ENCODE results near the gene RABGAP1. TPM values are rescaled to one million over a fixed set of nuclear protein-coding genes. Genes with fewer than 3 reads are reported as not detected.

RABGAP1 gene
- total RNA-seq, 2 experiments from 2014 or later, result 19.7 to 21.3 TPM

DNA sequence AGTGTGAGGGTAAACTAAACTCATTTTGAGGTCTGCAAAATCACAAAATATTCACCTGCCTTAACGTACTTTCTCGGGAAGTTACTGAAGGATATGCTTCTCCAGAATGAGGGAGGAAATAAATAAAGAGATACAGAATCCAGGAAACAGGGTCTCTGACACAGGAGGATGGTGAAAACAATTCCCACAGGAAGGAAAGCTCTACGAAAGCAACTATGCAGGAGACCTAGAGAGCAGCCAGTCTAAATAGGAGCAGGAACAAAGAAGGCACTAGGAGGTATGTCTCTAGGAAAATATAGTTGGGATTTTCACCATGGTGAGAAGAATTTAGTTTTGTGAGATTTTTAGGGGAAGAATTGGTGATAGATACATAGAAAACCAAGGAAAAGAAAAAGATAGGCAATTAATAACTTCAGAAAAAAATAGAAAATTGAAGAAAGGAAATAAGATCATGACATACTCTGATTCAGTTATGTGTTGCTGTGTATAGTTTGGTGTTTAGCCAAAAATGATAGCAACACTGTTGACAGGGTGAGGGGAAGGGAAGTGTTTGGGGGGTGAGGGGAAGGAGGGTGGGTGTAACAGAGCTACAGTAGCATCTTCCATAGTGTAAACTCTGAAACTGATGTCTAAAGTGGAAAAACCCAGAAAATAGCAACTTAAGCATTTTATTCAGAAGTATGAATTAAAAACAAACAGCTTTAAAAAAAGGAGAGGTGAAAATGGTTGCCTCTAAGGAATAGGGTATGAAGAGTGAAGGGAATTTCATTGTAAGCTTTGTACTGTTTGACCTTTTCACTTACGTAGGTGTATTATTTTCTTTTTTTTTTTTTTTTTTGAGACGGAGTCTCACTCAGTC lies 102.5 kb downstream of the RABGAP1 start:
- no peaks in the 10 kb centered on the region for H3K27me3 Mint-ChIP-seq (ENCODE audit: low read depth)
- CTCF ChIA-PET, result no interaction called here
- DNase-seq, result no peak
- intact Hi-C loops (cut with micrococcal nuclease), result no loop called here
- H3K27ac Mint-ChIP-seq, result no peak overlapping the region
- H3K9me3 Mint-ChIP-seq, result peaks cover 2% of the 10 kb centered on the region
- H3K4me3 Mint-ChIP-seq, result no peak overlapping the region
- H3K36me3 Mint-ChIP-seq (ENCODE audit: low read depth), result peaks cover 10% of the 10 kb centered on the region
- H3K4me1 Mint-ChIP-seq (ENCODE audit: low read depth), result no peaks in the 10 kb centered on the region

DNA sequence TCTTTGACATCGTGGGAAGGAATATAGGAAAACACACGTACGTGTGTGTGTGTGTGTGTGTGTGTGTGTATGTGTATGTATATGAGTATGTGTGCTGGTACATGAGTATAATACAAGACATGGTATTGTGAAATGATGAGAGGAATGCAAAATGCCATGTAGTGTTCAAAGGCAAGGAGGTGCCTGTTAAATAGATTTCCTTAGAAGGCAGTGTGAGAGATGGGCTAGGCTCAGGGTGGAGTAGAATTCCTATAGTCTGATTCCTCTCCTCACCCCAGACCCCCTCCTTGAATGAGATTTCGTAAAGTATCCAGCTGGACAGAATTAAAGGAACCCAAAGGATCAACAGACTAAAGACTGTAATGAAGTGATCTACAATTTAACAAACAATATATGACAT lies 103.8 kb downstream of the RABGAP1 start:
- H3K36me3 Mint-ChIP-seq (ENCODE audit: low read depth), result peaks cover 10% of the 10 kb centered on the region
- no peaks in the 10 kb centered on the region for H3K27me3 Mint-ChIP-seq (ENCODE audit: low read depth)
- peaks cover 2% of the 10 kb centered on the region for H3K9me3 Mint-ChIP-seq
- CTCF ChIA-PET, result no interaction called here
- DNase-seq, result no peak
- no peak overlapping the region for H3K27ac Mint-ChIP-seq
- intact Hi-C loops (cut with micrococcal nuclease), result no loop called here
- no peaks in the 10 kb centered on the region for H3K4me1 Mint-ChIP-seq (ENCODE audit: low read depth)
- H3K4me3 Mint-ChIP-seq, result no peak overlapping the region

DNA sequence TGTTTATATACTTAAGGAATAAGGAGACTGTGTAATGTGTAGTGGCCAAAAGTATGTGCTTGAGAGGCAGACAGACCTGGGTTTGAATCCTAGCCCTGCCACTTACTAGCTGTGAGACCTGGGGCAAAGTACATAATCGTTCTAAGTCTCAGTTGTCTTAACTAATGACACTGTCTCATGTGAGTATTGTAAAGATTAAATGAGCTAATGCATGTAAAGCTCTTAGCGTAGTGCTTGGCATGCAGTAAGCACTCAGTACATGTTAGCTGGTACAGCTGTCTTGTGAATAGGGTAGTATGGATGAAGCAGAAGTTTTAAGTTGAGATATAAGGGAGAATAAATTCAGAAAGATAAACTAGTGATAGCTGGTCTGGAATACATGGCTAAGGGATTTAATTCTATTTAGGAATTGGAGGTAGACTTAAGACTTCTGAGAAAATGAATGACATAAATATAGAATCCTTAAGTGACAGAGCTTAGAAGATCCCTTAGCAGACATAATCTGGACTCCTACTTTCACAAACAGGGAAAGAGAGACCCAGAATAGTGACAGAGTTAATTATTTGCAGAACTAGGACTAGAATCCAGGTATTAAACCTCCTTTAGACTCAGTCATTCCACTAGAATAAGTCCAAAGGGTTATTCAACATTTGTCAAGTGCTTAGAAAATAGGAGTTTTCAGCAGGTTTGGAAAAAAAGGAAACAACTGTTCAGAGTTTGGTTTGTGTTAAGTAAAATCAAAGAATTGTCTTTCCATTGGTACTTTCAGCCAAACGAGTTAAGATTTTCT lies 105.8 kb downstream of the RABGAP1 start:
- intact Hi-C loops (cut with micrococcal nuclease), result no loop called here
- no peak overlapping the region for H3K4me3 Mint-ChIP-seq
- no peak overlapping the region for H3K27ac Mint-ChIP-seq
- CTCF ChIA-PET, result interaction anchor here (0.6 kb wide), 1 partner anchor 145 kb away, joined by 3 read pairs; no protein-coding TSS in a partner anchor
- peaks cover 2% of the 10 kb centered on the region for H3K9me3 Mint-ChIP-seq
- H3K36me3 Mint-ChIP-seq (ENCODE audit: low read depth), result peaks cover 8% of the 10 kb centered on the region
- no peaks in the 10 kb centered on the region for H3K4me1 Mint-ChIP-seq (ENCODE audit: low read depth)
- H3K27me3 Mint-ChIP-seq (ENCODE audit: low read depth), result no peaks in the 10 kb centered on the region
- DNase-seq, result no peak

DNA sequence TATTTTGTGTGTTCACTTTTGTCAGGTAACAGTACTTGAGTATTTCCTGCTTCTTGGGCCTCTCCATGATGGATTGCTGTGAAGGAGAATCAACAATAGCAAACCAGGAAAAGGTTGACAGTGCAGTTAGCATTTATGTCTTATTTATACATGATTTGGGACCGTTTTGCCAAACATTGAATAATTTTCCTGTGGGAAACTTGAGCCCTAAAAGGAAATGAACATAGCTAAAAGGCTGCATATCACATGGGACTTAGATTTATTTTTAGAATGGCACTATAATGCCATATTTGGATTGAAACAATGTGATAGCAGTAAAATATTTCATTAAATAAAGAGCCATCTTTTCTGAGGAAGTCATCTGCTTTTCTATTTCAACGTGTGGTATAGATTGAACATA lies 107.9 kb downstream of the RABGAP1 start:
- no peak for DNase-seq
- H3K9me3 Mint-ChIP-seq, result no peaks in the 10 kb centered on the region
- CTCF ChIA-PET, result interaction anchor here (0.5 kb wide), 2 partner anchors 12 to 125 kb away, joined by 3 to 6 read pairs; no protein-coding TSS in a partner anchor
- no peaks in the 10 kb centered on the region for H3K27me3 Mint-ChIP-seq (ENCODE audit: low read depth)
- H3K27ac Mint-ChIP-seq, result no peak overlapping the region
- peaks cover 2% of the 10 kb centered on the region for H3K4me1 Mint-ChIP-seq (ENCODE audit: low read depth)
- no peaks in the 10 kb centered on the region for H3K36me3 Mint-ChIP-seq (ENCODE audit: low read depth)
- intact Hi-C loops (cut with micrococcal nuclease), result no loop called here
- no peak overlapping the region for H3K4me3 Mint-ChIP-seq

DNA sequence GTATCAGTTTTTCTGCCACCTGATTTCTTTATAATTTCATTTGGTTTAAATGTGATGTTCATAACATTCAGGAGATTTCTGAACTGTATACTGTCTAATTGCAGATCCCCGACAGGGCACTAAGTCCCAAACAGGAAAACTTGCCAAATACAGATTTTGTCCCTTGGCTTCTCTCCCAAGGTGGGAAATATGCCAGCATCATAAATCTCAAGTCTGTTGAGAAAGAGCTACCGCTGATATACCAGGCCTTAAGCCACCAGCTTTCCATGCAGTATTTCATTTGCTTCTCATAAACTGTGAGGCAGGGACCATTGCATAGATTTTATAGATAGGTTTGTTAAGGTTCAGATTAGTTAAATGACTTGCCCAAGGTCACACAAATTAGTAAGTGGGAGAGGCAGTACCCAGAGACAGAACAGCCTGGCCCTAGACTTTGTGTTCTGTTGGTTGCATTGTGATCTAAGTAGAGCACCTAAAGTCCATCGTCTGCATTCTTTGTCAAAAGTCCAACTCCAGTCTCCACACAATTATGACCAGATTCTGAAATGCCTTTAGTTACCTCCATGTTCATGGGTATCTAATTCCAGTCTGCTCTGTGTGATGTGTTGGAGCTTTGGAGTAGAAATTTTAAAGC lies 108.9 kb downstream of the RABGAP1 start:
- H3K4me1 Mint-ChIP-seq (ENCODE audit: low read depth), result peaks cover 2% of the 10 kb centered on the region
- H3K27me3 Mint-ChIP-seq (ENCODE audit: low read depth), result no peaks in the 10 kb centered on the region
- CTCF ChIA-PET, result interaction anchor here (0.5 kb wide), 2 partner anchors 13 to 125 kb away, joined by 3 to 6 read pairs; no protein-coding TSS in a partner anchor
- H3K4me3 Mint-ChIP-seq, result no peak overlapping the region
- H3K36me3 Mint-ChIP-seq (ENCODE audit: low read depth), result no peaks in the 10 kb centered on the region
- intact Hi-C loops (cut with micrococcal nuclease), result no loop called here
- no peak overlapping the region for H3K27ac Mint-ChIP-seq
- no peaks in the 10 kb centered on the region for H3K9me3 Mint-ChIP-seq
- no peak for DNase-seq

DNA sequence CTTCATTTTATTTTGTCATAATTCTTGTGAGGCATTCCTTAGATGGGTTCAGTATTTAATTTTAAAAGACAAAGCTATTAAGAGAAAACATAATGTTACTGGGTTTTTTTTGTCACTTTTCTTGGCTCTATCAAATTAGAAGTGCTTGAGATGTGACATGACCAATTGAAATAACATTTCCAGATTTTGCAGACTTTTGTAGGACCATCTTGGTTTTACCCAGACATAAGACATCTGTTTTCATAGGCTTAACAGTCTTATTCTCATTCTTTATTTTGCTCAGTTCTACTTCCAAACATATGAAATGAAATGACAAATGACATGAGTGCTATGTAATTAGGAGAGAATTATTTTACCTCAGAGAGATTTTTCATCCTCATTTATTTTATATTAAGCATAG lies 112.2 kb downstream of the RABGAP1 start:
- intact Hi-C loops (cut with micrococcal nuclease), result no loop called here
- CTCF ChIA-PET, result no interaction called here
- no peaks in the 10 kb centered on the region for H3K27me3 Mint-ChIP-seq (ENCODE audit: low read depth)
- H3K9me3 Mint-ChIP-seq, result no peaks in the 10 kb centered on the region
- no peak for DNase-seq
- no peak overlapping the region for H3K27ac Mint-ChIP-seq
- H3K4me3 Mint-ChIP-seq, result no peak overlapping the region
- no peaks in the 10 kb centered on the region for H3K36me3 Mint-ChIP-seq (ENCODE audit: low read depth)
- peaks cover 2% of the 10 kb centered on the region for H3K4me1 Mint-ChIP-seq (ENCODE audit: low read depth)

DNA sequence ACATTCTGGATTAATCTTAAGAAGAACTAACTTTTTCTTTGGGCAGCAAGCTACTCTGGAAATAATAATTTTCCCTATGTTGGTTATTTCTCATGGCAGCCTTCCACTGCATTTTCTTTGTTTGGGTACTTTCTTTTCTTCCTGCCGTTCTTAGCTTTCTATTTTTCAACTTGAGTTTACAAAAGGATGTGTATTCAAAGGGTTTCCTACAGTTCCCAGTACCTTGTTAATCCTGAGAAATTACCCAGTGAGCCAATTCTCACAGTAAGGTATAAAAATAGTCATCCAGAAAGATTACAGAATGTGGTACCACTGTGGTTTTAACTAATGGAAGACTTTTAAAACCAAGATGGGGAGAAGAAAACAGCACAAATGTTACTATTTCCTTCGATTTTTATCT lies 112.9 kb downstream of the RABGAP1 start:
- intact Hi-C loops (cut with micrococcal nuclease), result no loop called here
- Mint-ChIP-seq H3K4me1 (ENCODE audit: low read depth) (peaks cover 2% of the 10 kb centered on the region), H3K27ac (no peak overlapping the region), H3K27me3 (ENCODE audit: low read depth) (no peaks in the 10 kb centered on the region), H3K36me3 (ENCODE audit: low read depth) (no peaks in the 10 kb centered on the region), H3K4me3 (no peak overlapping the region), H3K9me3 (no peaks in the 10 kb centered on the region)
- no peak for DNase-seq
- CTCF ChIA-PET, result interaction anchor here (0.6 kb wide), 1 partner anchor 43 kb away, joined by 4 read pairs; no protein-coding TSS in a partner anchor

DNA sequence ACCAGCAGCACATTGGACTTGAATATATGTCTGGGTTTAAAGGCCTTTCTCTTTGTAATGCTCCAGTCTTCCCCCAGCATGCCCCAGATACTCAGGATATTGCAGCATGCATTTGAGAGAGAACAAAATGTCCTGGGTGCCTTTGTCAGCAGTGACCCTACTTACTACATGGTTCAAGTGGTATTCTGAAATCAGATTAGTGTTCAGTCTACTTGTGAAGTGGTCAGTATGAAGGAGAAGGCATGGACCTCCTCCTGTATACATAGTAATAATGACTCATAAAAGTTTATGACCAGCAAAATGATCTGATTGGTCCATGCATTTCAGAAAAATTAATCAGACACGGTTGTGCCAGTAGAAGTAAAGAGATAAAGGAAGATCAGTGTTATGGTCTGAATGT lies 118.0 kb downstream of the RABGAP1 start:
- Mint-ChIP-seq H3K27ac (no peak overlapping the region), H3K9me3 (no peaks in the 10 kb centered on the region), H3K27me3 (ENCODE audit: low read depth) (no peaks in the 10 kb centered on the region), H3K4me1 (ENCODE audit: low read depth) (no peaks in the 10 kb centered on the region), H3K4me3 (no peak overlapping the region), H3K36me3 (ENCODE audit: low read depth) (peaks cover under 1% of the 10 kb centered on the region)
- no peak for DNase-seq
- CTCF ChIA-PET, result no interaction called here
- intact Hi-C loops (cut with micrococcal nuclease), result no loop called here

DNA sequence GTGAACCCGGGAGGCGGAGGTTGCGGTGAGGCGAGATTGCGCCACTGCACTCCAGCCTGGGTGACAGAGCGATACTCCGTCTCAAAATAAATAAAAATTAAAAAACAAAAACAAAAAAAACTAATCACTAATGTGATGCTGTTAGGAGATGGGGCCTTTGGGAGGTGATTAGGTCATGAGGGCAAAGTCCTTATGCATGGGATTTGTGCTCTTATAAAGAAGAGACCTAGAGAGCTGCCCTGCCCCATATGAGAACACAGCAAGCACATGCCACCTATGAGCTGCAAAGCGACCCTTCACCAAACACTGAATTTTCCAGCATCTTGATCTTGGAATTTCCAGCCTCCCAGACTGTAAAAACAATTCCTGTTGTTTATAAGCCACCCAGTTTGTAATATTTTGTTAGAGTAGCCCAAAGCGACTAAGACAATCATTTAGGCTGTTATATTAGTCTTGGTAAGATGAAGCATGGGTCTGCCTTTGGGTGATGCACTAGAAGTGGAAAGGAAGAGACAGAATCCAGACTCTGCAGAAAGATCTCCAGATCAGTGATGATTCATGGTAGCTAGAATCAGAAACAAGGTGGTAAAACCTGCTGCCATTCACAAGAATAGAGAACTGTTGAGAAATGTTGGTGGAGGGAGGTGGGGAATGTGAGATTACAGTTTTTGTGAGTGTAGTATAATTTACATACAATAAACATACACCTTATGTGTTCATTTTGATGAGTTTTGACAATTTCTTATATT lies 118.8 kb downstream of the RABGAP1 start:
- H3K4me3 Mint-ChIP-seq, result no peak overlapping the region
- no peaks in the 10 kb centered on the region for H3K9me3 Mint-ChIP-seq
- H3K4me1 Mint-ChIP-seq (ENCODE audit: low read depth), result no peaks in the 10 kb centered on the region
- no peak for DNase-seq
- H3K27me3 Mint-ChIP-seq (ENCODE audit: low read depth), result no peaks in the 10 kb centered on the region
- intact Hi-C loops (cut with micrococcal nuclease), result no loop called here
- H3K27ac Mint-ChIP-seq, result no peak overlapping the region
- CTCF ChIA-PET, result no interaction called here
- H3K36me3 Mint-ChIP-seq (ENCODE audit: low read depth), result peaks cover 4% of the 10 kb centered on the region

DNA sequence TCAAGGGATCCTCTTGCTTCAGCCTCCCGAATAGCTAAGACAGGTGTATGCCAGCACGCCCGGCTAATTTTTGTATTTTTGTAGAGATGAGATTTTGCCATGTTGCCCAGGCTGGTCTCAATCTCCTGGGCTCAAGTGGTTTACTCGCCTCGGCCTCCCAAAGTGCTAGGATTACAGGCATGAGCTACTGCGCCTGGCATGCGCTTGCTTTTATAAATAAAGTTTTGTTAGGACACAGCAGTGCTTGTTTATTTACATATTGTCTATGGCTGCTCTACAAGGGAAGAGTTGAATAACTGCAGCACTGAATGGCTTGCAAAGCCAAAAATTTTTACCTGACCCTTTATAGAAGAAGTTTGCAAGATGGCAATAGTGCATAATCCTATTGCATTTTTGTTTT lies 120.4 kb downstream of the RABGAP1 start:
- Mint-ChIP-seq H3K27ac (no peak overlapping the region), H3K36me3 (ENCODE audit: low read depth) (peaks cover 4% of the 10 kb centered on the region), H3K9me3 (no peaks in the 10 kb centered on the region), H3K4me3 (no peak overlapping the region), H3K4me1 (ENCODE audit: low read depth) (no peaks in the 10 kb centered on the region), H3K27me3 (ENCODE audit: low read depth) (no peaks in the 10 kb centered on the region)
- no peak for DNase-seq
- intact Hi-C loops (cut with micrococcal nuclease), result no loop called here
- CTCF ChIA-PET, result no interaction called here

DNA sequence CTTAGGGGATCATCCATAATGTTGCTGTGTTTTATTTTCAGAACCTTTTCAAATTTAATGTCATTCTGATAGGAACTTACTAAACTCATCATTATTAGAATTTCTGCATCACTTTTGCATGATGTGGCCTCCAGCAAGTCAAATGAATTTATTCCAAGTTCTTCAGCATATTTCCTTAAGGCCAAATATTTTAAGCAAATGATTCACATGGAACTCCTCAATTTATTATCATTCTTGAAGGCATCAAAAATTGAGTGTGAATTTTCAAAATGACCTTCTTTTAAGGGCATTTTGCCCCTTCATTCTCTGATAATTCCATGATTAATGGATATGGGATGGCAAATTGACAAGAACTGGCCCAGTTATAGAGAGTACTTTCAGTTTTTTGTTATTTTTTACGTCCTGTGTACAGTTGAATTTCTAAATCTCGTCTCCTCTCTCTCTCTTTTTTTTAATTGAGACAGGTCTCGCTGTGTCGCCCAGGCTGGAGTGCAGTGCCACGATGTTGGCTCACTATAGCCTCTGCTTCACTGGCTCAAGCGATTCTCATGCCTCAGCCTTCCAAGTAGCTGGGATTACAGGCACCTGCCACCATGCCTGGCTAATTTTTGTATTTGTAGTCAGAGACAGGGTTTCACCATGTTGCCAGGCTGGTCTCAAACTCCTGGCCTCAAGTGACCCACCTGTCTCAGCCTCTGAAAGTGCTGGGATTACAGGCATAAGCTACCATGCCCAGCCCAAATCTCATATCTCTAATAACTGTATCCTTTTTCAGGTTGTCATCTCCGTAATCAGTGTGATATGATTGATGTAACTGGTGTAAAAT lies 121.7 kb downstream of the RABGAP1 start:
- H3K4me3 Mint-ChIP-seq, result no peak overlapping the region
- CTCF ChIA-PET, result no interaction called here
- H3K27ac Mint-ChIP-seq, result no peak overlapping the region
- peaks cover 8% of the 10 kb centered on the region for H3K36me3 Mint-ChIP-seq (ENCODE audit: low read depth)
- no peaks in the 10 kb centered on the region for H3K4me1 Mint-ChIP-seq (ENCODE audit: low read depth)
- no peaks in the 10 kb centered on the region for H3K27me3 Mint-ChIP-seq (ENCODE audit: low read depth)
- intact Hi-C loops (cut with micrococcal nuclease), result no loop called here
- DNase-seq, result no peak
- no peaks in the 10 kb centered on the region for H3K9me3 Mint-ChIP-seq

Data from activated naive CD4-positive, alpha-beta T cell treated with anti-CD3 and anti-CD28 coated beads for 36 hours (primary cell).